GM10266 (cell line): Measurements from ENCODE around the gene IPO9.

Source experiments
- DNase-seq: peaks from one replicate; pipeline ENCODE4 v3.0.0; 2012; ENCODE audit errors: extremely low spot score
- TF ChIP-seq, protein P1 (sequence below): IDR thresholded peaks from 2 replicates; pipeline ENCODE4 v1.5.1; 2012; ENCODE audit warnings: mild to moderate bottlenecking, low read depth; ENCODE audit not compliant: control insufficient read depth, insufficient read depth; ENCODE audit errors: missing control alignments

IPO9 gene

DNA sequence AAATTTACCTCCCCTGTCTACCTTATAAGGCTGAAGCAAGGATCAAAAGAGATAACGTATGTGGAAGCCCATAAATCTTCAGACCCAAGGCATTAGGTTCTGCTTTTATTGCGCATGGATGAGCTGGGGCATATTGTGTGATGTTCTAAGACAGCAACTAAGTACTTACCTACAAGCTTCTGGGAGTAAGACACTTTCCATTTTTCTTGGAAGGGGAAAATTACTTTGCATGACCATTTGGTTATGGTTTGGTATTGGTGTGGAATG is 96.3 kb downstream of the IPO9 start:
- DNase-seq = no peak
- TF ChIP-seq, protein P1, sequence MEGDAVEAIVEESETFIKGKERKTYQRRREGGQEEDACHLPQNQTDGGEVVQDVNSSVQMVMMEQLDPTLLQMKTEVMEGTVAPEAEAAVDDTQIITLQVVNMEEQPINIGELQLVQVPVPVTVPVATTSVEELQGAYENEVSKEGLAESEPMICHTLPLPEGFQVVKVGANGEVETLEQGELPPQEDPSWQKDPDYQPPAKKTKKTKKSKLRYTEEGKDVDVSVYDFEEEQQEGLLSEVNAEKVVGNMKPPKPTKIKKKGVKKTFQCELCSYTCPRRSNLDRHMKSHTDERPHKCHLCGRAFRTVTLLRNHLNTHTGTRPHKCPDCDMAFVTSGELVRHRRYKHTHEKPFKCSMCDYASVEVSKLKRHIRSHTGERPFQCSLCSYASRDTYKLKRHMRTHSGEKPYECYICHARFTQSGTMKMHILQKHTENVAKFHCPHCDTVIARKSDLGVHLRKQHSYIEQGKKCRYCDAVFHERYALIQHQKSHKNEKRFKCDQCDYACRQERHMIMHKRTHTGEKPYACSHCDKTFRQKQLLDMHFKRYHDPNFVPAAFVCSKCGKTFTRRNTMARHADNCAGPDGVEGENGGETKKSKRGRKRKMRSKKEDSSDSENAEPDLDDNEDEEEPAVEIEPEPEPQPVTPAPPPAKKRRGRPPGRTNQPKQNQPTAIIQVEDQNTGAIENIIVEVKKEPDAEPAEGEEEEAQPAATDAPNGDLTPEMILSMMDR = no peak

DNA sequence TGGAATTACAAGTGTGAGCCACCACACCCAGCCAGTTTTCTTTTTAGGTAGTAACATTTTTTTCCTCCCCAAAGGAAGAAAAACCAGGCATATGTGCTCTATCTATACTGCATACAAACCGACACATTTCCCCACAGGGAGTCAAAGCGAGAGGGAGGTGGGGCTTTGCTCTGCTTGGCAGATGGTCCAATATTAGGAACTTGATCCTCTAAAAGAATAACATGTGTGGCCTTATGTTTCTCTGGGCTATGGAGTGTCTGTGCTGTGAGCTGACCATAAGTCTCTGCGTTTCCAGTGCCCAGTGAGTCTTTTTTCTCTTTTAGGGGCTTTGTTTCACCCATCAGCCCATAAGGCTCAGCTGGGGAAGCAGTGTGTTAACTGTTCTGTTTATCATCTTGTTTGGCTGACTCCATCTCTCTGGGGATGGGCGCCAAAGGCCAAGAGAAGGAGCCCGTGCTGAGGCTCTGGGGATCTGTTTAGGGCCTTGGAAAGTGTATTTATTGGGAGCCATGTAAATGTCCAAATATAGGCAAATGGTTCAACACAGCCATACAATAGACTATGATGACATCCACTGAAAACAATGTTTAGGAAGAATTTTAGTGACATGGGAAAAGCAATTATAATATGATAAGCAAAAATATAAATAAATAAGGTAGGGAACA is 97.2 kb downstream of the IPO9 start:
- no peak for DNase-seq
- TF ChIP-seq, protein P1 = no peak

DNA sequence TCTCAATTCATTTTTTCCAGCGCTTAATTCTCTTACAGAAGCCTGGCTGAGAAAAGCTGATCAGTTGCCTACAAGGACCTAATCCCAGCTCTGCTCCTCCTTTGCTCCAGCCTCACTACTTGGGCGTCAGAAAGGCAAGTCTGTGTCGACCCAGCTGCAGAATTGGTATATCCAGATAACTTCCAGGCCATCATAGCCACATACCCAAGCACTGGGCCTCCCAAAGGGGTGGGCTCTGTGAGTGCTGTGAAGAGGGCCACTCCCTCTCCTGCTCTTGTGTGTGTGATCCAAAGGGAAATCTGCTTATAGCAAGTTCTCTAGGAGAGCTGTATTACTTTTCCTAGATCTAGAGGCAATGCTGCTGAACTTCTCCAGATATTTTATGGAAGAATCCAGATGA is 99.3 kb downstream of the IPO9 start:
- DNase-seq = no peak
- TF ChIP-seq, protein P1 = no peak

DNA sequence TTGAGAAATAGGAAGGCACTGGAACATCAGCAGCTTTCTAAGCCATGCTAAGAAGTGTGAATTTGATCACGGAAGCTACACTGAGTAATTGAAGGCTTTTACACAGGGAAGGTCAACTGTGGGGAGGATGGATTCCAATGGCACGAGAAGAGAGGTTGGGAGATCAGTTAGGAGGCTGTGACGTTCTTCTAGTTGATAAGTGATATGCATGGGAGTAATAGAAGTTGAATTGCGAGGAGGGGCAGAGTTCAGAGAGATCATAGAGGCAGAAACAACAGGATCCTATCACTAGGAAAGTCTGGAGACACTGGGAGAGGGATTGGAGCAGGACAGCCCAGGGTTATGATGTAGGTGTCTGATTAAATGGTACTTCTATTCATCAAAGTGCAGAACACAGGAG is 101.2 kb downstream of the IPO9 start:
- TF ChIP-seq, protein P1 = no peak

DNA sequence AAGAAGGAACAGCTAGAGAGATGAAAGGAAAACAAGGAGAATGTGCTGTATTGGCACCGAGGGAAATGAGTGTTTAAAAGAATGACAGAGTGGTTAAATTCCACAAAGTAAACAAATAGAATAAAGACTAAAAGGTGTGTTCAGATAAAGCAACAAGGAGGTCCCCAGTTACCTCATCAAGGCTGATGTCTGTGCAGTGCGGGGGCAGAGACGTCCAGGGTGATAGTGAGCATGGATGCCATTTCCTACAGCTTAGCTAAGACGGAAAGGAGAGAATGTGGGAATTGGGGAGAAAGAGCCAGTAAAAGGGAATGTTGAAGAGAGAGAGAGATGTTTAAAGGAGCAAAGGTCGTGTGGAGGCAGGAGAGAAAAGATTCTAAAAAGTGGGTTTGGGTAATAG is 101.8 kb downstream of the IPO9 start:
- DNase-seq = no peak
- TF ChIP-seq, protein P1 = no peak

More for the DNA sequence above, 101.2 kb downstream of the IPO9 start:
- no peak for DNase-seq
